K562 (cell line): Measurements from ENCODE around the gene ADM. TPM values are rescaled to one million over a fixed set of nuclear protein-coding genes. Genes with fewer than 3 reads are reported as not detected.

Experiments
- BHLHE40 ChIP-seq: IDR thresholded peaks from 2 replicates; pipeline ENCODE4 v1.6.1; 2011; ENCODE audit warnings: low read length, improper control_type of control experiment
- CC2D1A ChIP-seq: fragments of 450-650 bp; IDR thresholded peaks from 2 replicates; pipeline ENCODE4 v1.6.1; 2017; ENCODE audit warnings: mild to moderate bottlenecking
- CTBP1 ChIP-seq: fragments of 450-650 bp; IDR thresholded peaks from 2 replicates; pipeline ENCODE4 v1.6.1; 2016; ENCODE audit warnings: borderline replicate concordance
- HCFC1 ChIP-seq: IDR thresholded peaks from 2 replicates; pipeline ENCODE4 v1.6.1; 2012; ENCODE audit warnings: low read depth, low read length, improper control_type of control experiment
- JUND ChIP-seq, 2 experiments: IDR thresholded peaks; 2 replicates in 1 of 2; 3 replicates in 1 of 2; pipeline ENCODE4 v1.6.1; 2011; ENCODE audit warnings: borderline replicate concordance in 2 of 2, low read depth in 2 of 2, low read length in 2 of 2, improper control_type of control experiment in 1 of 2, missing biosample characterization in 1 of 2, missing genetic modification characterization in 1 of 2, missing genetic modification reagents in 1 of 2
- MAFG ChIP-seq: fragments of 450-650 bp; conservative IDR thresholded peaks from 2 replicates; pipeline ENCODE4 v1.6.1; 2016; ENCODE audit warnings: missing genetic modification characterization, missing compliant biosample characterization
- NUFIP1 ChIP-seq: fragments of 450-650 bp; IDR thresholded peaks from 2 replicates; pipeline ENCODE4 v1.6.1; 2018; ENCODE audit not compliant: partially characterized antibody
- REST ChIP-seq, 2 experiments: fragments of 450-650 bp; formaldehyde crosslinking in 1 of 2; IDR thresholded peaks; 2 replicates each; pipeline versions ENCODE4 v1.4.0 to v1.6.1; 2014 to 2020; ENCODE audit warnings: mild to moderate bottlenecking in 2 of 2, borderline replicate concordance in 1 of 2, low read depth in 1 of 2
- RREB1 ChIP-seq: fragments of 250-450 bp; sonication (Bioruptor Pico); IDR thresholded peaks from 2 replicates; pipeline ENCODE4 v1.4.0; 2020
- SUPT5H ChIP-seq: fragments of 450-650 bp; IDR thresholded peaks from 2 replicates; pipeline ENCODE4 v1.6.1; 2016
- ZFX ChIP-seq: sonication (generic); formaldehyde crosslinking; IDR thresholded peaks from 2 replicates; pipeline ENCODE4 v1.8.0; 2022; ENCODE audit warnings: mild to moderate bottlenecking, missing genetic modification reagents, moderate library complexity
- ZNF282 ChIP-seq: sonication (generic); formaldehyde crosslinking; IDR thresholded peaks from 2 replicates; pipeline ENCODE4 v1.8.1; 2023; ENCODE audit warnings: missing genetic modification reagents
- ZNF561 ChIP-seq: fragments of 450-650 bp; formaldehyde crosslinking; conservative IDR thresholded peaks from 2 replicates; pipeline ENCODE4 v1.4.0; 2020; ENCODE audit warnings: mild to moderate bottlenecking, moderate library complexity
- polyA plus RNA-seq, 8 experiments: library from polyadenylated mRNA; depleted of rRNA in 4 of 8; stranded (reverse) in 5 of 8; unstranded in 3 of 8; fragments of >200 nt; fragmentation: Nextera tagmentation in 2 of 8; fragmentation: Illumina TruSeq in 1 of 8; extraction: Ambion mirVana in 2 of 8; extraction: Trizol in 1 of 8; gene quantifications; 2 replicates each; pipeline versions ENCODE4 v1.2.1 to v1.2.3, GENCODE V29; 2011 to 2014; ENCODE audit warnings: inconsistent platforms in 1 of 8, missing spikeins in 1 of 8
- total RNA-seq, 7 experiments: library from RNA; depleted of rRNA in 6 of 7; stranded (reverse); fragments of >200 nt in 6 of 7; fragmentation: Illumina TruSeq in 2 of 7; extraction: Trizol in 2 of 7; gene quantifications; 2 replicates each; pipeline versions ENCODE4 v1.2.1 to v1.2.3, GENCODE V29; 2011 to 2021; ENCODE audit warnings: low replicate concordance in 1 of 7

Gene ADM
- total and polyA plus RNA-seq, 9 of the 15 experiments (the other 6 are each of a cell fraction or from before 2014, with no cell fraction given), result 0.23 to 0.49 (median 0.32) TPM; not detected in 6

- TF ChIP-seq REST (IDR thresholded peaks at IDR 0.05; ENCODE audit: borderline replicate concordance), result no peak
- TF ChIP-seq REST (CRISPR knock-in tag; IDR thresholded peaks at IDR 0.05; ENCODE audit: low read depth), result peak; percentile 35; the same call in 1 of the 2 replicates
- no peak for TF ChIP-seq SUPT5H
- TF ChIP-seq ZNF561 (CRISPR knock-in tag), result no peak
- TF ChIP-seq CC2D1A, result no peak
- TF ChIP-seq ZFX (CRISPR knock-in tag), result peak; percentile 76
- peak; percentile 16; the same call in 1 of the 2 replicates for TF ChIP-seq HCFC1
- TF ChIP-seq BHLHE40, result no peak
- TF ChIP-seq RREB1 (CRISPR knock-in tag), result no peak
- TF ChIP-seq NUFIP1, result no peak
- TF ChIP-seq ZNF282 (CRISPR knock-in tag), result no peak
- peak; percentile 23; the same call in 1 of the 2 replicates for TF ChIP-seq CTBP1
- no peak for TF ChIP-seq MAFG (tag)
- TF ChIP-seq JUND (IDR thresholded peaks at IDR 0.05; ENCODE audit: borderline replicate concordance, low read depth, low read length), result peak; percentile 43; the same call in 1 of the 2 replicates
- TF ChIP-seq JUND (tag; IDR thresholded peaks at IDR 0.05; ENCODE audit: borderline replicate concordance, low read depth, low read length), result peak; percentile 17; the same call in 1 of the 3 replicates
Measured at GRCh38 chr11:10293423-10294289, 11.2 kb upstream of the ADM start, which contains the start of gene SBF2 (continued).
